IMR-90 (cell line): ENCODE results near the gene FNIP2. TPM values are rescaled to one million over a fixed set of nuclear protein-coding genes. Genes with fewer than 3 reads are reported as not detected.
A peak's percentile ranks its signal among the peaks of the same experiment; 100 is the strongest.

ENCODE experiments used
- ATAC-seq: fragments of 200-7000 bp; cut with Tn5 transposase; 2 replicates; pipeline ENCODE4 v1.9.1; 2020; ENCODE audit warnings: low read depth, mild to moderate bottlenecking, moderate library complexity
- BruUV-seq: library from RNA; stranded (reverse); fragments of 400-500 nt; replicated peaks from 2 replicates; lab custom pipeline; 2021; lab: Mats Ljungman, UMichigan
- CTCF ChIA-PET: fragments of 300-600 bp; formaldehyde crosslinking; extraction: SDS; loops from one replicate; lab custom pipeline; 2021; ENCODE audit warnings: antibody characterized with exemption; lab: Yijun Ruan, JAX
- POLR2A ChIA-PET: fragments of 300-600 bp; sonication (Branson Sonifier 250); formaldehyde crosslinking; loops from one replicate; lab custom pipeline; 2022; ENCODE audit warnings: antibody characterized with exemption; ENCODE audit not compliant: unreplicated experiment; lab: Charles Lee
- DNase-seq: peaks from one replicate; pipeline ENCODE4 v3.0.0; 2013
- H2AFZ ChIP-seq: replicated peaks from 2 replicates; pipeline ENCODE3; 2013; ENCODE audit warnings: low read length, mild to moderate bottlenecking; ENCODE audit not compliant: poor library complexity
- H2AK5ac ChIP-seq: 2 replicates; pipeline ENCODE4 v1.6.1; 2013; ENCODE audit warnings: low read depth, low read length, inconsistent platforms
- H2AK9ac ChIP-seq: replicated peaks from 2 replicates; pipeline ENCODE3; 2013; ENCODE audit warnings: mild to moderate bottlenecking, low read depth, low read length, moderate library complexity; ENCODE audit not compliant: poor library complexity
- H2BK120ac ChIP-seq: 2 replicates; pipeline ENCODE4 v1.6.1; 2013; ENCODE audit warnings: low read depth, low read length, inconsistent platforms
- H2BK15ac ChIP-seq: 3 replicates; pipeline ENCODE4 v1.6.1; 2013; ENCODE audit warnings: low read depth, low read length, inconsistent platforms
- H2BK20ac ChIP-seq: 2 replicates; pipeline ENCODE4 v1.6.1; 2013; ENCODE audit warnings: low read depth, mild to moderate bottlenecking, inconsistent platforms, low read length, moderate library complexity
- H2BK5ac ChIP-seq: 2 replicates; pipeline ENCODE4 v1.6.1; 2013; ENCODE audit warnings: mild to moderate bottlenecking, low read depth, low read length, inconsistent platforms; ENCODE audit not compliant: poor library complexity, severe bottlenecking
- H3K14ac ChIP-seq: replicated peaks from 2 replicates; pipeline ENCODE4 v1.6.1; 2013; ENCODE audit warnings: low read depth, low read length, inconsistent platforms
- H3K18ac ChIP-seq: 2 replicates; pipeline ENCODE4 v1.6.1; 2013; ENCODE audit warnings: low read depth, low read length, control low read depth
- H3K23ac ChIP-seq: 2 replicates; pipeline ENCODE4 v1.6.1; 2013; ENCODE audit warnings: low read depth, low read length, inconsistent platforms
- H3K27ac ChIP-seq: 2 replicates; pipeline ENCODE4 v1.5.1; 2013; ENCODE audit warnings: mild to moderate bottlenecking, control low read depth, low read length; ENCODE audit not compliant: insufficient read depth
- H3K27me3 ChIP-seq: 2 replicates; pipeline ENCODE4 v1.6.1; 2013; ENCODE audit warnings: low read length; ENCODE audit not compliant: control insufficient read depth, insufficient read depth
- H3K36me3 ChIP-seq: 2 replicates; pipeline ENCODE4 v1.6.1; 2013; ENCODE audit warnings: low read length, mixed read lengths; ENCODE audit not compliant: control insufficient read depth, insufficient read depth
- H3K4ac ChIP-seq: 2 replicates; pipeline ENCODE4 v1.6.1; 2013; ENCODE audit warnings: low read depth, low read length, inconsistent platforms
- H3K4me1 ChIP-seq: 2 replicates; pipeline ENCODE4 v1.6.1; 2013; ENCODE audit warnings: low read length, mixed read lengths; ENCODE audit not compliant: control insufficient read depth, insufficient read depth
- H3K4me2 ChIP-seq: 2 replicates; pipeline ENCODE4 v1.6.1; 2013; ENCODE audit warnings: low read depth, mild to moderate bottlenecking, control low read depth, low read length, moderate library complexity
- H3K4me3 ChIP-seq: 2 replicates; pipeline ENCODE4 v1.5.1; 2013; ENCODE audit warnings: low read depth, mild to moderate bottlenecking, control low read depth, low read length, moderate library complexity; ENCODE audit not compliant: insufficient read depth
- H3K56ac ChIP-seq: 2 replicates; pipeline ENCODE4 v1.6.1; 2013; ENCODE audit warnings: low read length, inconsistent platforms; ENCODE audit not compliant: insufficient read depth; ENCODE audit errors: extremely low read depth
- H3K79me1 ChIP-seq, 2 experiments: 2 replicates each; pipeline ENCODE4 v1.6.1; 2013; ENCODE audit warnings: low read length in 2 of 2, inconsistent platforms in 1 of 2, low read depth in 1 of 2
- H3K9ac ChIP-seq: 2 replicates; pipeline ENCODE4 v1.6.1; 2013; ENCODE audit warnings: low read depth, low read length, control low read depth
- H3K9me1 ChIP-seq: 2 replicates; pipeline ENCODE4 v1.6.1; 2013; ENCODE audit warnings: low read length, inconsistent platforms; ENCODE audit not compliant: insufficient read depth
- H3K9me3 ChIP-seq: 2 replicates; pipeline ENCODE4 v1.6.1; 2013; ENCODE audit warnings: low read length; ENCODE audit not compliant: control insufficient read depth, insufficient read depth
- H4K20me1 ChIP-seq: 2 replicates; pipeline ENCODE4 v1.6.1; 2013; ENCODE audit warnings: low read length, inconsistent platforms; ENCODE audit not compliant: insufficient read depth
- H4K5ac ChIP-seq: 2 replicates; pipeline ENCODE4 v1.6.1; 2013; ENCODE audit warnings: mild to moderate bottlenecking, low read depth, low read length, control low read depth
- H4K8ac ChIP-seq, 2 experiments: 2 replicates each; pipeline ENCODE4 v1.6.1; 2013; ENCODE audit warnings: low read depth in 2 of 2, low read length in 2 of 2, control low read depth in 1 of 2, inconsistent platforms in 1 of 2
- H4K91ac ChIP-seq: 2 replicates; pipeline ENCODE4 v1.6.1; 2013; ENCODE audit warnings: low read depth, low read length, inconsistent platforms; ENCODE audit not compliant: insufficient read depth
- NFE2L2 ChIP-seq: fragments of 150-350 bp; IDR thresholded peaks from 2 replicates; pipeline ENCODE4 v1.6.1; 2016; ENCODE audit warnings: low read depth, mild to moderate bottlenecking, low read length
- dilution Hi-C: fragments of 300-500 bp; cut with HindIII; formaldehyde crosslinking; loops from one replicate; pipeline ENCODE4 v1.14.3; 2018; ENCODE audit warnings: low sequenced_read_pairs; ENCODE audit not compliant: unreplicated experiment
- in situ Hi-C: fragments of 300-500 bp; cut with MboI; formaldehyde crosslinking; loops from 3 replicates; pipeline ENCODE4 v1.14.3; 2019; ENCODE audit warnings: low sequenced_read_pairs, inconsistent platforms, mixed read lengths
- intact Hi-C: fragments of 100-400 bp; cut with micrococcal nuclease; formaldehyde crosslinking; loops from 2 replicates; pipeline ENCODE4 v1.10.0; 2022
- polyA plus RNA-seq, 3 experiments: library from polyadenylated mRNA; depleted of rRNA; stranded (reverse); fragments of >200 nt; gene quantifications; 2 replicates each; pipeline ENCODE4 v1.2.3, GENCODE V29; 2012; ENCODE audit warnings: low replicate concordance in 1 of 3
- total RNA-seq: library from RNA; depleted of rRNA; stranded (reverse); fragments of >200 nt; gene quantifications from 2 replicates; pipeline ENCODE4 v1.2.3, GENCODE V29; 2012

Gene FNIP2
- total and polyA plus RNA-seq, 2 of the 4 experiments (the other 2 are of a cell fraction): 4.7 to 24.6 TPM

DNA sequence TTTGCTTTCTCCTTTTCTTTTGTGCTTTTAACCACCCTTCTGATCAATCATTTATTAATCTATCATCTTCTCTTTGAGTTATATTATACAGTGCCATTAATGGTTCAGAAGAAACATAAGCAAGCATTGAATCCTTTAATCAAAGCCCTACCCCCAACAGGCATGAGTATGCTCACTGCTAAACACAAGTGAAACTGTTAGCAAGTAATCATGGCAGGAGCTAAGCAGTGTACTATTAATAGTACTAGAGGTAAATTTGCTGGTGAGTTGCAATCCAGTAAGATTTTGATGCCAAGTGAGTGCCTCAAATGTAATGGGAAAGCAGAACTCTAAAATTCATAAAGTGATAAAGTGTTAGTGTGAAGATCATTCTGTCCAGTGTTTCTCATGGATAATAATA, 57.2 kb downstream of the FNIP2 start:
- peaks cover 20% of the 10 kb centered on the region for H3K9me1 ChIP-seq
- no peak overlapping the region for H2BK5ac ChIP-seq
- no peak overlapping the region for H4K8ac ChIP-seq
- ATAC-seq (no peak), DNase-seq (peak; percentile 26)
- BruUV-seq: no TSS peak
- H3K9me3 ChIP-seq: no peaks in the 10 kb centered on the region
- H3K23ac ChIP-seq: peak overlapping the region; percentile 81; the same call in 1 of the 2 replicates
- no peak overlapping the region; the same call in 1 of the 2 replicates for H3K4me2 ChIP-seq
- H3K4ac ChIP-seq: no peak overlapping the region
- no peak overlapping the region for H2BK20ac ChIP-seq
- in situ Hi-C loops (loop anchor here (25.0 kb wide), 1 partner anchor 564 kb away; no protein-coding TSS in a partner anchor), dilution Hi-C loops (no loop called here), intact Hi-C loops (no loop called here)
- H3K18ac ChIP-seq: no peak overlapping the region
- POLR2A ChIA-PET: no interaction called here
- no peak overlapping the region for H2BK120ac ChIP-seq
- H3K27me3 ChIP-seq: no peaks in the 10 kb centered on the region
- H4K91ac ChIP-seq: no peak overlapping the region
- H4K5ac ChIP-seq: no peak overlapping the region
- 0 out of 2 replicates have a peak overlapping the region, but pooled peaks have one; percentile 20 for H3K9ac ChIP-seq
- H3K14ac ChIP-seq: no peak overlapping the region
- H2AK5ac ChIP-seq: no peak overlapping the region
- H3K79me1 ChIP-seq: peaks cover 16 to 48% of the 10 kb centered on the region in 2 experiments; a peak in 3 of 4 replicates
- no peak overlapping the region for H2BK15ac ChIP-seq
- H3K27ac ChIP-seq: no peak overlapping the region
- CTCF ChIA-PET: no interaction called here
- 0 out of 2 replicates have a peak, but pooled peaks cover 1% of the 10 kb centered on the region for H3K36me3 ChIP-seq
- no peaks in the 10 kb centered on the region for H4K20me1 ChIP-seq
- no peak overlapping the region for H2AFZ ChIP-seq
- no peak overlapping the region for H3K4me3 ChIP-seq
- H3K56ac ChIP-seq: no peak overlapping the region
- no peak overlapping the region for H2AK9ac ChIP-seq
- H3K4me1 ChIP-seq: peaks cover 15% of the 10 kb centered on the region
- TF ChIP-seq NFE2L2: no peak
